Stimulated activated CD8-positive, alpha-beta memory T cell treated with anti-CD3 and anti-CD28 coated beads, Interleukin-4, amount 100 ng/mL, for 1 hour (primary cell): ENCODE data around the gene ATP6V1C2.
"Not testable (repeated sequence)": the region's sequence is repeated elsewhere in the genome, so short reads cannot be mapped to it uniquely, and the experiment has no call there.

Experiments used
- DNase-seq, 2 donors: peaks; one replicate each; pipeline ENCODE4 v3.0.0-alpha.2; 2020; ENCODE audit warnings: low read depth in 2 of 2, low spot score in 1 of 2

The ATP6V1C2 gene

GRCh38 chr2:10765914-10766313 lies 44.5 kb downstream of the ATP6V1C2 start:
- DNase-seq = no peak

DNA sequence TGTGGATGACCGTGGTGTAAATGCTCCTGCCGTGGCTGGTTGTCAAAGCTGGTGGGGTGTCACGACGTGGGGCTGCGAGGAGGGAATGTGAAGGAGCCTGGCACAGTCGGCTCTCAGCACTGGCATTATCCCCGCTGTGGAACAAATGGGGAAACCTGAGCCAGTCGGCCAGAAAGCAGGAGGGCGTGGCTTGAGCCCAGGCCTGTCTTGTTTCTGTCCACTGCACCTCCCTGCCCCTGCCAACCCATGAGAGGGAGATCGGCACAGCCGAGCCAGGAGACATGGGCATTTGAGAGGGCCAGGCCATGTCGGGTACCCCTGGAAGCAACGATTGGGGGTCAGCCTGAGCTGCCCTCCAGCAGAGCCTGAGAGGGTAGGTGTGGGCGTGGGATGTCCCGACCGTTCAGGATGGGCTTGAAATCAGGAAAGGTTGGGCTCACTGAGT lies 46.7 kb downstream of the ATP6V1C2 start:
- DNase-seq = no peak

DNA sequence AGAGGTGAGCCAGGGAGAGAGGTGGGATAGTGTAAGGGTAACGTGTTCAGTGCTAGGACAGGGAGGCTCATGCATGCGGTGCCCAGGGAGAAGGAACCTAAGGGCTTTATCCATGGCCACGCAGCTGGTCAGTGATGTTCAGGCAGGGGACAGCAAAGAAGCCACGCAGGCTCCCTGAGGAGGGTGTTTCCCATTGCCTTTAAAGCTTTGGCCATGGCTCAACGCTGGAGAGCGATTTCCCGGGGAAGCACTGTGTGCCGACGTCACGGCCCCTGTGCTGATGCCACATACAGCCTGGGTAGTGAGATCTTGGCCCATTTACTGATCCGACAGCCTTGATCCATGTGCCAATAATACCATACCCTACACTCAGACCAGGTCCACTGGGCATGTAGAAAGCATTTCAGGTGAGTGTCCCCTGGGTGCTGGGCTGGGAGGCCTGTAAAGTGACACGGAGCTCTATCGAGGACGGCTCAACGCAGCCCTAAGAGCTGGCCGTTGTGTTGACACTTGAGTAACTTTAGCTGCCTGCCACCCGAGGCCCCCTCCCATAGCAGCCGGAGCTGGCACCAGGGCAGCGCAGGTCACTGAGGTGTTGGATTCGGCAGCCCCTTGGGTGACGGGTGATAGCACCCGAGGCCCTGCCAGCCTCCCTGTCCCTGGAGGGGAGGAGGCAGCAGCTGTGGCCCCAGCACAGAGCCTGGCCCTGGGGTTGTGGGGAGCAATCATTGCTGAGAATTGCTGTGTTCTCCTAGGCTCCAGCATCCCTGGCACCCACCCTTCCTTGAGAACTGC lies 49.7 kb downstream of the ATP6V1C2 start:
- no peak for DNase-seq

DNA sequence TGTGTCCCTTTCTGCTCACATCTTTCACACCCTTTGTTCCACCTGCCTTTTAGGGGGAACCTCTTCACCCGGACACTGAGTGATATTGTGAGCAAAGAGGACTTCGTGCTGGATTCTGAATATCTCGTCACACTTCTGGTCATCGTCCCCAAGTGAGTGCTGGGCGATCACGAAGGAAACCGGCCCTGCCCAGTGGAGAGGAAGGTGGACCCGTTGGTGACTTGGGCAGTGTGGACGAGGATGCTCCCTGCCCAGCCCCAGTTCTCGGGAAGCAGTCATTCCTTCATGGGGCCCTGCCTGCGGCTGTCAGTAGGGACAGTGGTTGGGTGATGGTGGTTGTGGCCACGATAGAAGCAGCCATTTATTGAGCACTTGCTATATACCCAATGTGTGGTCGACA lies 50.4 kb downstream of the ATP6V1C2 start:
- no peak for DNase-seq

- DNase-seq = no peak
Measured at GRCh38 chr2:10772201-10772867, 50.9 kb downstream of the ATP6V1C2 start.

DNA sequence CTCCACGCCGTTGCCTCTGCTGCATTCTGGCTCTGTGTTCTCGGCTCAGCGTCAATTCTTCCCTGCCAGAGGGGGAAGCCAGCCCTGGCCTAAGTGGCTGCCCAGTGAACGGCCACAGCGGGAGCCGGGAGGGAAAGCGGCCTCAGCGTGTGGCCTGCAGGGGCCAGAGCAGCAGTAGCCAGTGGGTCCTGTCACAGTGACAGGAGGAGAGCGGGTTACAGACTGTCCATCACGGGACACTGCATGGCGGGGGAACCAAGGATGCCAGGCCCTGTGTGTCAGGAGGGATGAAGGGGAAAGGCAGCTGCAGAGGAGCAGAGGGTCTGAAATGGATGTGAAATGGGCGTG lies 51.4 kb downstream of the ATP6V1C2 start:
- no peak for DNase-seq

- no peak for DNase-seq
Measured at GRCh38 chr2:10773821-10774341, 52.5 kb downstream of the ATP6V1C2 start.

GRCh38 chr2:10774394-10774793 lies 53.0 kb downstream of the ATP6V1C2 start:
- no peak for DNase-seq

GRCh38 chr2:10775021-10775780 lies 53.8 kb downstream of the ATP6V1C2 start:
- no peak for DNase-seq

DNA sequence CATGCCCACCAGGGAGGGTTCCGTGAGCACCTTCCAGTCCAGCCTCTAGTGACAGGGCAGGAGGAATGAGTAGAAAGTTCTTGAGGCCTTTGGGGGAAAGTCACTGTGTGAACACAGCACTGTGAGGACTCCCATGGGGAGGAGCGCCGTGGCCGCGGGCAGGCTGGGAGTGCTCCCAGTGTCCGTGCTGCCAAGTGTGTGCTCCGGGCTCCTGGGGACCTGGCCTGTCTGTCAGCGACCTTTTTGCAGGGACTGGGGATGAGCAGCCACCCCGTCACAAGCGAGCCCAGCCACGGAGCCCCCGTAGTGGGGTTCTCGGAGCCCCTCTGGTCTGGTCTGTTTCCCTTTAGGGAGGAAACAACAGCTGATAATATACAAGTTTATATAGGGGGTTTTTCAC lies 54.4 kb downstream of the ATP6V1C2 start:
- no peak for DNase-seq

- no peak for DNase-seq
Measured at GRCh38 chr2:10776231-10776977, 55.0 kb downstream of the ATP6V1C2 start.

DNA sequence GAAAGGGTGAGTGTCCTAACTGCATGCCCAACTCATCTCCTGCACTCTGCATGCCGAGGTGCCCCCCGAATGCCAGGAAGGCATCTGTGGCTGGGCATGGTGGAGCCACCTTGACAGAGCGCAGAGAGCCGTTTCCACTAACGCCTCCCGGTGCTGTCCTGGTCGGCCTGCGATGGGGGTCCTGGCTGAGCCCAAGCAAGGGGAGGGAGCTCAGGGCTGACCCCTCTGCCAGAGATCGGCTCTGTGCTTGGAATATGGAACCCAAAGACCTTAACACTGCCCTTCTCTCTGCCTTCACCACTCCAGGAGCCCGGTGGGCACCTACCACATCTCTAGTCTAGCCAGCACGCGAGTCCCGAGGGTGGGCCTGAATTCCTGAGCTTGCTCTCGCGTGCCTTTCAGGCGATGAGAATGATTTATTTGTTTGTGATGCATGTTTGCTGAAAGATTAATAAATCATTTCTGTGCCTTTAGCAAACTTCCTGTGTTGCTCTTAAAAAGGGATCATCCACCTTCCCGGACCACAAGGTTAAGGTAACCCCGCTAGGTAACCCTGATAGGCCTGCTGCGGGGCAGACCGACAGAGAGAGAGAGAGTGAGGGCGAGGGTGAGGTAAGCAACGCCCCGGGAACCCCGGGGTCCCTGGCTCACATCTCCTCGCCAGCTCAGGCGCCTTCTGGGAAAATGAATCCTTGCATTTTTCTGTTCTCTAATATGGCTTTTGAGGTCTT lies 55.8 kb downstream of the ATP6V1C2 start:
- DNase-seq = no peak

GRCh38 chr2:10777842-10778723 lies 56.7 kb downstream of the ATP6V1C2 start:
- DNase-seq = no peak

DNA sequence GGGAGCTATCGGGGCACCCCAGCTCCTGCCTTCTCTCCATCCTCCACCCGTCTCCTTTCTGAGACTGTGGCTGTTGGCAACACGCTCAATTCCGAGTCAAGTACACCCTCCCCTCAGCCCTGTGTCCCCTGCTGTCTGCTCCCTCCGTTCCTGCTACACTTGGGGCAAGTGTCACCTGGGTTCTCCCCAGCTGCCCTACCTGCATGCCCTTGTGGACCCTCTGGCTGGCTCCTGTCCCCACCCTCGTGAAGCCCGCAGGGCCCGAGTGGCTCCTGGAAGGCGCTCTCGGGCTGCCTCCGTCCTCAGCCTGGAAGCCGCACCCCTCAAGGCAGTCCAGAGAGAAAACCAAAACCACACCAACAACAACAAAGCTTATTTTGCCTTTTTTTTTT lies 57.3 kb downstream of the ATP6V1C2 start:
- no peak for DNase-seq

- DNase-seq = no peak
Measured at GRCh38 chr2:10779776-10780490, 58.5 kb downstream of the ATP6V1C2 start.

- no peak for DNase-seq
Measured at GRCh38 chr2:10780491-10780820, 59.0 kb downstream of the ATP6V1C2 start.

DNA sequence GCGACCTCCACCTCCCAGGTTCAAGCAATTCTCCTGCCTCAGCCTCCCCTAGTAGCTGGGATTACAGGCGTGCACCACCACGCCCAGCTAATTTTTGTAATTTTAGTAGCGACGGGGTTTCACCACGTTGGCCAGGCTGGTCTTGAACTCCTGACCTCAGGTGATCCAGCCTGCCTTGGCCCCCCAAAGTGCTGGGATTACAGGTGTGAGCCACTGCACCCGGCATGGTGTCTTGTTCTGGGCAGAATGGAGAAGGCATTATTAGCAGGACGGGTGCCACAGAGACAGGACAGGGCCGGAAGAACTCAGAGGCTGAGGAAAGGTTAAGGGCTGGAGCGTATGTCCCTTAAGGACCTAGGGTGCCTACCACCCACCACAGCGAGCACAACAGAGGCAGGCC lies 59.4 kb downstream of the ATP6V1C2 start:
- not testable (repeated sequence) for DNase-seq

DNA sequence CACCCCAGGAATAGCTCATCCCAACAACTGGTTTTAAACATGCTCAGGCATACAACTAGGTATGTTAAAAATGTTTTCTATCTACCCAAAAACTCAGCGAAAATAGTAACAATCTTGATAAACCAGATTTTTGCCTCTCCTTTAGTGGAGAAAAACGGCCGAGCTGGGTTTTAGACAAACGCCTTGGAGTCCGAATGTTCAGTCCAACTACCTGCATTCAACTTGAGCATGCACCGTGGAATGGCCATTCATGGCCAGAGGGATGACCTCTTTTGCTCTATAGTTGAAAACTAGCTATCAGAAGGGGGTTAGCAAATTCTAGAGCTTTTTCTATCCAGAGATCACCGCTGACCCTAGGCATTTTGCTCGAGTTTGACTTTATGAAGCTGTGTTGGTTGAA lies 60.3 kb downstream of the ATP6V1C2 start:
- no peak for DNase-seq

GRCh38 chr2:10783421-10783820 lies 62.0 kb downstream of the ATP6V1C2 start:
- DNase-seq = no peak
